ENCODE measurements around the gene ULK3.

GRCh38 chr15:74821091-74821789, 21.7 kb downstream of the ULK3 start:
- TF ChIP-seq RAD21 (IDR thresholded peaks at IDR 0.05; ENCODE audit: low read depth) (no peak), EP300 (IDR thresholded peaks at IDR 0.05; ENCODE audit: borderline replicate concordance) (no peak), USF1 (IDR thresholded peaks at IDR 0.05) (no peak), REST (IDR thresholded peaks at IDR 0.05; ENCODE audit: low read depth) (no peak)
